LoVo (cell line): ENCODE measurements around the gene ENOX1.
"Not testable (repeated sequence)": the region's sequence is repeated elsewhere in the genome, so short reads cannot be mapped to it uniquely, and the experiment has no call there.

Experiments used
- DNase-seq: peaks from one replicate; pipeline ENCODE4 v3.0.0-alpha.2; 2016; ENCODE audit warnings: low spot score

The ENOX1 gene

GRCh38 chr13:43431290-43431716 lies 355.5 kb downstream of the ENOX1 start:
- DNase-seq, result no peak

GRCh38 chr13:43428545-43429296 lies 358.1 kb downstream of the ENOX1 start:
- DNase-seq, result no peak

- no peak for DNase-seq
Observed at GRCh38 chr13:43426355-43426754, 360.4 kb downstream of the ENOX1 start.

DNA sequence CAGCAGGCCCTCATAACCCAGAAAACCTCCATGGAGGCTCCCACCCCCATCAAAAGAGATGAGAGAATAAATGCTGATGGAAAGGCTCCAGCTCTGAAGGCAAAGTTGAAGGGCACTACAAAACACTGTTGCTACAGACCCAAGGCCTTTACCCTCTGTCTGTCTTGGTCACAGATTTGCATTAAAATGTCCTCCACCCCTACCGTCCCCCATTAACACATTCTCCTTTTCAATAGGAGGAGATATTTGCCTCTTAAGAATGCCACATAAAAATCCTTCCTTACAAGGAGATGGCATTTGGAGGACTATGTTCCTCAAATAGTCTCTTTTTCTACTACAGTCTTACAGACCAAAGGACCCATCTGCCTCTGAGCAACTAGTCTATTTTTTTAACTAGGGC lies 361.5 kb downstream of the ENOX1 start:
- no peak for DNase-seq

DNA sequence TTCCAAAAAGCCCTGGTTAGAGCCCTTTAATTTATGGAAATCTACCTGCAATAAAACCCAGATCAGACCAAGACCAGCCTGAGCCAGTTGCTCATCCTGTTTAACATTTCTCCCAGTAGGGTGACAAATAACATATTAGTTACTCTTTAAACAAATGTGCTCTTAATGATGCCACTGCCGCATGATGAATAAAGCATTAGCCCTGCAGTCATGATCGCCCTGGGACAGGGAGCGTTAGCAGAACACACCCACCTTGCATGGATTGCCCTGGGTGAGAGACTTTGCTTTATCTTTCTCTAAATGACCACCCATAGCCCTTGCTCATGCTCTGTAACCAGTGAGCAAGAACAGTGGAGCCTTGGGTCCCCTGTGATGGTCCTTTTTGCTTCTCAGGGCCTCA lies 362.4 kb downstream of the ENOX1 start:
- DNase-seq, result no peak

- DNase-seq, result no peak
Observed at GRCh38 chr13:43422116-43422515, 364.7 kb downstream of the ENOX1 start.

DNA sequence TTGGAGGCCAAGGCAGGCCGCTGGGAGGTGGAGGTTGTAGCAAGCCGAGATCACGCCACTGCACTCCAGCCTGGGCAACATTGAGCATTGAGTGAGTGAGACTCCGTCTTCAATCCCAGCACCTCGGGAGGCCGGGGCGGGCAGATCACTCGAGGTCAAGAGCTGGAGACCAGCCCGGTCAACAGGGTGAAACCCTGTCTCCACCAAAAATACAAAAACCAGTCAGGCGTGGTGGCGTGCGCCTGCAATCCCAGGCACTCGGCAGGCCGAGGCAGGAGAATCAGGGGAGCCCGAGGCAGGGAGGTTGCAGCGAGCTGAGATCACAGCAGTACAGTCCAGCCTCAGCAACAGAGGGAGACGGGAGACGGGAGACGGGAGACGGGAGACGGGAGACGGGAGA lies 369.9 kb downstream of the ENOX1 start:
- not testable (repeated sequence) for DNase-seq

- not testable (repeated sequence) for DNase-seq
Observed at GRCh38 chr13:43416408-43416807, 370.4 kb downstream of the ENOX1 start.

DNA sequence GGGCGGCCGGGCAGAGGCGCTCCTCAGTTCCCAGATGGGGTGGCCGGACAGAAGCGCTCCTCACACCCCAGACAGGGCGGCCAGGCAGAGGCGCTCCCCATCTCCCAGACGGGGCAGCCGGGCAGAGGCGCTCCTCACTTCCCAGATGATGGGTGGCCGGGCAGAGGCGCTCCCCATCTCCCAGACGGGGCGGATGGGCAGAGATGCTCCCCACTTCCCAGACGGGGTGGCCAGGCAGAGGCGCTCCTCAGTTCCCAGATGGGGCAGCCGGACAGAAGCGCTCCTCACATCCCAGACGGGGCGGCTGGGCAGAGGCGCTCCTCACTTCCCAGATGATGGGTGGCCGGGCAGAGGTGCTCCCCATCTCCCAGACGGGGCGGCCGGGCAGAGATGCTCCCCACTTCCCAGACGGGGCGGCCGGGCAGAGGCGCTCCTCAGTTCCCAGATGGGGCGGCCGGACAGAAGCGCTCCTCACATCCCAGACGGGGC lies 370.8 kb downstream of the ENOX1 start:
- not testable (repeated sequence) for DNase-seq

DNA sequence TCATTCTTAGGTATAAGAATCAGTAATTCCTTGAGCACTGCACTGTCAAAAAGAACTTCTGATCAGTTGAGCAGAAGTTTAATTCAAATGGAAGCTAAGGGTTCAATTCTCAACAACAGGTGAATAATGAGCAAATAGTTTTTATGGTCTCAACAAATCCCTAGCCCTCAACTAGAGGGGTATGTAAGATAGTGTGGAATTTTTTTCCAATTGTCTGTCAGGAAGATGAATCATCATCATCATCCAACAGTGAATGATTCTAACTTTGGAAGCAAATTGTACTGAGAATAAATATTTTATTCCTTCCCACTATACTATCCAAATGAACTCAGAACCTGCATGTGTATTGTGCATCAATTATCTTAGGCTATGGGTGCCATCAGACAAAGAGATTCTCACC lies 372.7 kb downstream of the ENOX1 start:
- DNase-seq, result no peak

DNA sequence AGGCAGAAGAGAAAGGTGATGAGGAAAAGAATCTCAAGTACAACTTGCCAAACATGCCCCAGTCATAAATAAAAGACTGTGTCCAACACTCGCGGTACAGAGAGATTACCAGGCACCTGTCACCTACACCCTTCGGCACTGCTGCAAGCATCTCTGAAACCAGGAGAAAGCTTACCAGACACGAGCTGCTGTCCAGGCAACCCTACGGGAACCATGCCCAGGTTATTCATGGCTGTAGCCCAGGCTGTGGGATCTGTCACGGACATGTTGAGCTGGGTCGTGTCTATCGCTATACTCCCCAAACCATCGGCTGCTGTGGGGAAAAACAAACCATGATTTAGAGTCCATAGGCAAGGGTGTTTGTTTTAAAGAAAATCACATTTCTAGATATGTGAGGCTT lies 375.0 kb downstream of the ENOX1 start:
- no peak for DNase-seq

GRCh38 chr13:43411211-43411610 lies 375.6 kb downstream of the ENOX1 start:
- DNase-seq, result no peak

GRCh38 chr13:43408274-43408673 lies 378.5 kb downstream of the ENOX1 start:
- DNase-seq, result no peak

DNA sequence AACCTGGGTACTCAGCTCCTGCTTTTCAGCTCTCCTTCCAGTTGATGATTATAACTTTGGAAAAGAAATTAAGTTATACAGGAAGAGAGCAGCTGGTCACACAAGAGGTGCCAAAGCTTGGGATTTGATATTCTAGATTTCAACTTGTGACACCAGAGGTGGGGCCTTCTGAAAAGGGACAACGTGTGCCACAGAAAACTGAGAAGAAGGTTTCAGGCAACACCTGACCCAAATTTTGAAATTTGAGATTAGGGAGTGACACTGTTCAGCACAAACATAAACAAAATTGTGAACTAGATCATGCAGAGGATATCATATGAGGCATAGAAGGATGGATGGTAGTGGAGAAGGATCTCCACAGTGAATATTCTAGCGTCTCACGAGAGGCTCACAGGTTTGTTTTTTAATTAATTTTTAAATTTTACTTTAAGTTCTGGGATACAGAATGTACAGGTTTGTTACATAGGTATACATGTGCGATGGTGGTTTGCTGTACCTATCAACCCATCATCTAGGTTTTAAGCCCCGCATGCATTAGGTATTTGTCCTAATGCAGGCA lies 379.7 kb downstream of the ENOX1 start:
- DNase-seq, result no peak

DNA sequence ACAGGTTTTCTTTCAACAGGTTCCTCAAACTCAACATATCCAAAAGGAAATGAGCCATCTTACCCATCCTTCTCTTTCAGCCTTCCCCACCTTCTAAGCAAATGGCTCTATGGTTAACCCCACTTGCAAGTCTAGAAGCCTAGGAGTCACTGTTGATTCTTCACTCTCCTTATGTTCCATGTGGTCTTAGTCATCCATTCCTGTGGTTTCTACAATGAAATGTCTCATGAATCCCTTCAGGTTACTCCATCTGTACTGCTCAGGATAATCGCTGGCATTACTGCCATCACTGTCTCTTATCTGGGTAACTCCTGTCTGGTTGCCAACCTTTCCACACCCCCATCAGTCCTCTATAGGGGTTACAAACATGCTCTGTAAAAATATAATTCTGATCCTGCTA lies 381.3 kb downstream of the ENOX1 start:
- DNase-seq, result no peak

GRCh38 chr13:43402380-43402779 lies 384.4 kb downstream of the ENOX1 start:
- DNase-seq, result no peak

DNA sequence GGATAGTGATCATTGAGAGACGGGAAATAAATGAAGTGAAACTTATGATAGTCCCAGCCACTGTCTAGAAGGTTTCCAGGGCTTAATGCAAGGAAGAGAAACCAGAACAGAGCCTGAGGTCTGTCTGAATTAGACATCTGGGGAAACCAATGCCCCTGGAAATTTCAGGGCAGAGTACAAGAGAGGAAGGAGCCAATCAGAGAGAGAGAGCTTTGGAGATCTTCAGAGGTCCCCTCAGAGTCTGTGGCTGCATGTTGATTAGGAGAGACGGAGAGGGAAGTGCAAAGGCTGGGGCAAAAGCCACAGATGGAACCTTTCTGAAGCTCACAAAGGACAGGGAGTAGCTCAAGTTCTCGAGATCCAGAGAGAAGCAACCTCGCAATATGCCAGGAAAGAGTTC lies 385.4 kb downstream of the ENOX1 start:
- no peak for DNase-seq

- DNase-seq, result no peak
Observed at GRCh38 chr13:43397111-43397510, 389.7 kb downstream of the ENOX1 start.

GRCh38 chr13:43391036-43391435 lies 395.7 kb downstream of the ENOX1 start:
- no peak for DNase-seq

GRCh38 chr13:43390619-43391018 lies 396.2 kb downstream of the ENOX1 start:
- DNase-seq, result no peak

DNA sequence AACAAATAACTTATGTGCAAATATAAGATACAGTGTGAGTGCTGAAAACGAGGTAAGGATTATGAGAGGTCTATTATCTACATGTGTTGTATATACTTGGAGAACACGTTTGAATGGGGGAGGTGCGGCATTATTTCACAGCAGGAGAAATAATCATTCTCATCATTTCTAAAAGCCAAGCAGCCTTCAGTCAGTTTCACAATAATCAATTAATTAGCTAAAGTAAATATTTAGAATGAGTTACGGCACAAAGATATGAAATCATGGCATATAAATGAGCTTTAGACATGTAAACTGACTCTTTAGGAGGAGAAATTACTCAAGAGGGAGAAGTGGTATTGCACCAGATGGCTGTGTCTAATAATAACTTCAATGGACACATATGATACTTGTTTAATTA lies 396.8 kb downstream of the ENOX1 start:
- no peak for DNase-seq

- DNase-seq, result no peak
Observed at GRCh38 chr13:43389573-43389972, 397.2 kb downstream of the ENOX1 start.

DNA sequence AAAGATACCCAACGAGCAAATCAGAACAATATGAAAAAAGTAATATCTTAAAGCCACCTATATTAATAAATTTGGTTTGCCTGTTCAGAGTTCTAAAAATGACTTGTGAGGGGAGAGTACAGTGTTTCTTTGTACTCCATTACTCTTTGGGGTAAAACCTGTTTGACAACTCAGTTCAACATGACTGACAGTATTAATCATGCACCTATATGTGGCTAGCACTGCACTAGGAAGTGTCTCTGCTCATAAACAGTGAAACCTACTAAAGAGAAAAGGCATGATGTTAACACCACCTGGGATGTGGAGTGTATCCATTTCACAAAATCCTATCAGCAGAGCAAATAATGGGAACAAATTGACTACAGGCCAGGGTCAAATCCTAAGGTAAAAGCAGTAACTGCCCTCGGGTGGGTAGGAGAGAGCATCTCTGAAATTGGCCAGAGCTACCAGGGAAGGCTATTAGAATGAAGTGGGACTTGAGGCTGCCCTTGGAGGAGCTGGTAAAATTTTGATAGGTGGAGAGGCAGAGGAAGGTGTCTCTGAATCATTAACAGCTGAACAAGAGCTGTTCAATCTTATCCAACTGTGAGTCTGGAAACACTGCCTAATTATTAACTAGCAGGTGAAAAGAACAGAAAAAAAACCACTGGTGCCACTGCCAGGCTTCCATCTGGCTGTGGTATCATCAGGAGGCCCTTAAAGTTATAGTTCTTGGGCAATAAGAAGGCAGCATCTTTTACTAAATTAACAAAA lies 398.3 kb downstream of the ENOX1 start:
- peak; percentile 16 for DNase-seq
